ENCODE measurements around the gene S100A8. TPM values are rescaled to one million over a fixed set of nuclear protein-coding genes. Genes with fewer than 3 reads are reported as not detected.

Gene S100A8

DNA sequence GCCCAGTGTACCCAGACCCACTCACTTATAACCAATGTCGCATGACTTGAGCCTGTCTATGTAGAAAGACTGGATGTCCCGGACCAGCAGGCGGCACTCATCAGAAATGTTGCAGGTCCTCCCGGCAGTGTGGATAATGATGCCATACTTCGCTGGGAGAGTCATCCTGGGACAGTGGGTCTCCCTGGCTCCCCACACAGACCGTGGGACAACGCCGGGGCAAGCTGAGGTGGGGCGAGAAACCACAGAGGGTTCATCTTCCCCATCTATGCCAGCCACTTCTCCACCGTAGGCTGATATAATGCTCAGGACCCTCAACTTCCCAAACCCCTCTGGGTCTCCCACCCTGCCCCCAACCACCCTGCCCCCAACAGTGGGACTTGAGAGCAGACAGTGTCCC, 50.5 kb downstream of the S100A8 start:
- Histone ChIP-seq H3K4me3 (ENCODE audit: low read length) (no peak overlapping the region), H3K4me2 (ENCODE audit: low read length) (no peak overlapping the region), H3K4me1 (ENCODE audit: control insufficient read depth, insufficient read depth, low read length) (no peaks in the 10 kb centered on the region), H3K27me3 (ENCODE audit: control insufficient read depth, insufficient read depth, low read length) (peaks cover 38% of the 10 kb centered on the region), H3K9me3 (replicated peaks; ENCODE audit: low read length) (no peaks in the 10 kb centered on the region), H3K36me3 (ENCODE audit: insufficient read depth, low read length) (no peaks in the 10 kb centered on the region), H3K9ac (ENCODE audit: low read depth, low read length) (no peak overlapping the region)

Small RNA genes within 50 kb of the gene (small RNA-seq; reads per million reads assigned to genes)
- not detected for gene S100A15A

Data from skeletal muscle satellite cell (primary cell).